HG02763 (cell line): Measurements from ENCODE around the gene PNMA1.

Experiments used
- ATAC-seq: cut with Tn5 transposase; IDR thresholded peaks from one replicate; pipeline ENCODE4 v1.9.1; 2021; ENCODE audit warnings: mild to moderate bottlenecking, moderate library complexity; ENCODE audit not compliant: unreplicated experiment

PNMA1 gene, protein sequence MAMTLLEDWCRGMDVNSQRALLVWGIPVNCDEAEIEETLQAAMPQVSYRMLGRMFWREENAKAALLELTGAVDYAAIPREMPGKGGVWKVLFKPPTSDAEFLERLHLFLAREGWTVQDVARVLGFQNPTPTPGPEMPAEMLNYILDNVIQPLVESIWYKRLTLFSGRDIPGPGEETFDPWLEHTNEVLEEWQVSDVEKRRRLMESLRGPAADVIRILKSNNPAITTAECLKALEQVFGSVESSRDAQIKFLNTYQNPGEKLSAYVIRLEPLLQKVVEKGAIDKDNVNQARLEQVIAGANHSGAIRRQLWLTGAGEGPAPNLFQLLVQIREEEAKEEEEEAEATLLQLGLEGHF

DNA sequence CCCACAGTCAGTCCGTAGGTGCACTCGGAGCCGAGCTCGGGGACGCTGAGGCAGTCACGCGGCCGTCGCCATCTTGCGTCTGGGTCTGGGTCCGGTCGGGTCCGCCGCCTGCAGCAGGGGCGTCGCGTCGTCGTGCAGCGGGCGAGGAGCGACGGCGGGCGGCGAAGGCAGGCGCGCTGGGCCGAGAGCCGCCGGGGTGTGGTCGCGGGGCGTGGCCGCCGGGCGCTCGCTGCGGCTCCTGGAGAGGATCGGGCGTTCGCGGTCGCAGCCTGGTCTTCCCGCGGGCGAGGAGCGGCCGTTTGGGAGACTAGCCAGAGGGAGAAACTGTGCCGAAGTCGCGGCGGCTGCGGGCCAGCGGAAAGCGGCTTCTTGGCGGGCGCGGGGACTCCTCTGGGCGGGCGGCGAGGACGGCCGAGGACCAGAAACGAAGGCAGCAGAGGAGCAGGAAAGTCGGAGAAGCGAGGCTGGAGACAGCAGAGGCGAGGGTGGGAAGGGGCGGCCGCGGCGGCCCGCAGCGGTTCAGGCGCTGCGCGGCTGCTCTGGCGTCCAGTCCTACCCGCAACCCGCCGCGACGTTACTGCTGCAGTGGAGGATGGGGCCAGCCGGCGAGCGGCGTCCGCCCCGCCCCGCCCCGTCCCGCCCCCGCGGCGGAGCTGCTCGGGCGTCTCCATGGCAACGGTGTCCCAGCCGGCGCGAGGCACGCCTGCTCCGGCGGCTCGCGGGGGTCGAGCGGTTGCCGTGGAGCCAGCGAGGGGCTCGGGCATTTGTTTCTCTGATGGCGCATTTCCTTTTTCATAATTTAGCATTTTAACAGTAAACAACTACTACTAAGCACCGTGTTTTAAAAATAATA lies at the start of gene PNMA1:
Gene PNMA1, minus strand, starts transcription at position 582 of the 853 bp plus-strand sequence. CDS start 745 bp downstream, outside the sequence.
- peak; percentile 65 for ATAC-seq

DNA sequence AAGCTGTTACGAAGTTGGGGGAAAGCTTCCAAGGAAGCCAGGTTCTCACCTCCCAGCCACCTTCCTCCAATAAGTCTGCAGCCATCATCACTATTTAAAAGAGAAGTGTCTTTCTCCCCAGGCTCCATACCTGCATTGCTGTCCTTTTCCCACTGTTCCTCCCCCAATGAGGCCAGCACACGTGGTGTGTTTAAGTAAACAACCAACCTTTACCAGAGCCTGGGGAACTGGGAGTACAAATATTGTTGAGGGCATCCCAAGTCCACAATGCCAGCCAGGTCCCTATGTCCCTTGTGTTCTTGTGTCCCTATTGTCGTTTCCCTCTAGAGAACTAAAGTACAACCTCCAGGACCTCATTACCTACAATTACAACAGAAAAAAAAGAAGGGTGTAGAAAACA lies 49.2 kb upstream of the PNMA1 start:
- ATAC-seq, result no peak

DNA sequence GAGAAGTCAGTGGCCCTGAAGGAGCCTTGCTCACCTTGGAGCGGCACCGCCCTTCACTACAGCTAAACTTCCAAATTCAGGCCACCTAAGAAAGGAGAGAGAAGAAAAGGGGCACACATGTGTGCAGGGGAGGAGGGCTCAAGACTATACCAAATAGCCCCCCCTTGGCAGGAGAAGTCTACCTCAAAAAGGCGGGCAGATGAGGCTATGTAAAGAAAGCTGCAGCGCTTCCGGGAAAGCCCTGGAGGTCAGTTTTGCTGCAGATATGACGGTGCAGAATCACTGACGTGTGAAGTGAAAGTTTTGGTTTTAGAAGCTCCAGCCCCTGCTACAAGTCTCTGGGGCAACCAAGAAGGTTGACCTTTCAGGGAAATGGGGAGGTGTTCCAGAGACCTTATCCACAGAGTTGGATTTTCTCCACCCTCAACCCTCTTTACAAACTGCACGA lies 48.2 kb upstream of the PNMA1 start:
- no peak for ATAC-seq

DNA sequence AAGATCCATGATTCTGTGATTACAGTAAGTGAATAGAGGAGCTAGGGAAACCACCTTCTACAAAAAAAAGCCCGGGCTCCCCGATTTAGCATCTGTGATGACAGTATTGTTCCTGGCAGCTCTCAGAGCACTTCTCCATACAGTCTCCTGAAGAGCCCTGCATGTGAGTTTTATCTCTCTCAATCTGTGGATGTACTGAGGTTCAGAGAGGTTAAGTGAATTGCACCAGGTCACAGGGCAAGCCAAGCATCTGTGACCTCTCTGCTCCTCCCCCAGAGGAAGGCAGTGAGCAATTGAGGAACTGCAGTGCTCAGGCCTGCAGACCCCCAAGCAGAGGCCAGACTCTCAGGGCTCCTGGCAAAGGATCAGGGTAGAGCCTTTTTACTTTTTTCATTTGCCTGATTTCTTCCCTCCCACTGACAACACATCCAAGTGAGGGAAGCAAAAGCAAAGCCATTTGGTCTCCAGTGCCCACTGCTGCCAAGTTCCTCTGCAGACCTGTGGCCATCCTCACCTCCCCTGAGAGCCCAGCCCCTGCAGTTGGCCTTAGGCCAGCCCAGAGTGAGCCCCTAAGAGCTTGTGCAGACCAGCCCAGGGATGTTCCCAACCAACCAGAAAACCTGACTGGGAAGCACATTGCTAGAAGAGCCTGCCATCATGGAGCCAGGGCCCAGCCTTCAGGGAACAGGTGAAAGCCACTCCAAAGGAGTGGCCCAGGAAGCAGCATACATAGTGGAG lies 47.6 kb upstream of the PNMA1 start:
- no peak for ATAC-seq

DNA sequence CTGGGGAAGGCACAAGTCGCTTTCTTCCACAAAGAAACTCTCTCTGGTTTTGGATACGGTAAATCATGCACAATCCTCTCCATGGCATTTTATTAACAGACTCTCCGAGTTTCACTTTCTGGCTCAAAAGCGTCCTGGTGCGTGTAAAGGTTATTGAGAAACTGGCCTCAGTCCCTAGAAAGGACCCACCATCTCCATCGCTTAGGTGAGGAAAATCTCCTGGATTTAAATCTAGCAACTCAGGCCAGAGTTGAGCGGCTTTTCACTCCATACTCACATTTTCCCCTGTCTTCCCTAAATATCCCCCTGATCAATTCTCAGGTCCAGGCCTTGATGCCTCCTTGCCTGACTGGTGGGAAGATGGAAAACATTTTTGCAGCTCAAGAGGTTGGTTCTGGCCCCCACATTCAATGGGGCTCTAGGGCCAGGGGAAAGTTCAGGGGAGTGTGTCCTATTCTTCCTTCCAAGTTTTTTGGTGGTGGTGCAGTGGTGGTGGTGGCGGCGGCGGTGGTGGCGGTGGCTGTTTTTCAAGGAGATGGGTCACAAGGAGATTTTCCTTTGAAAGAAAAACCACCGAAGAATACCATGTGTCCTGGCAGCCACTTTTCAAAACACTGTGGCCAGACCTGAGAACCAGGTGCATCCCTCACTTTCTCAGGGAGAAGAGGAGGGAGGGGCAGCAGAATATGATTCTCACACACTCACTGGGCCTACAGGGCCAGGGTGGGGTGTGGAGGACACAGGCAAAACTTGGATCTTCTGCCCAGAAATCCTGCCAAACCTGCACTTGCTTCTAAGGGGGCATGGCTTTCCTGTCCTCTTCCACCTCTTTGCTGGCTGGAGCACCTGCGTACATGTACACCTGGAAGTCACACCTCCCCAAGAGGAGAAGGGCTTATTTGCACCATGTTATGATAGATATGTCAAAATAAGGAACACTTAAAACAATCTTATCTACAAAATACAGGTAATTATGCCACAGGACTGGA lies 46.7 kb upstream of the PNMA1 start:
- ATAC-seq, result no peak

DNA sequence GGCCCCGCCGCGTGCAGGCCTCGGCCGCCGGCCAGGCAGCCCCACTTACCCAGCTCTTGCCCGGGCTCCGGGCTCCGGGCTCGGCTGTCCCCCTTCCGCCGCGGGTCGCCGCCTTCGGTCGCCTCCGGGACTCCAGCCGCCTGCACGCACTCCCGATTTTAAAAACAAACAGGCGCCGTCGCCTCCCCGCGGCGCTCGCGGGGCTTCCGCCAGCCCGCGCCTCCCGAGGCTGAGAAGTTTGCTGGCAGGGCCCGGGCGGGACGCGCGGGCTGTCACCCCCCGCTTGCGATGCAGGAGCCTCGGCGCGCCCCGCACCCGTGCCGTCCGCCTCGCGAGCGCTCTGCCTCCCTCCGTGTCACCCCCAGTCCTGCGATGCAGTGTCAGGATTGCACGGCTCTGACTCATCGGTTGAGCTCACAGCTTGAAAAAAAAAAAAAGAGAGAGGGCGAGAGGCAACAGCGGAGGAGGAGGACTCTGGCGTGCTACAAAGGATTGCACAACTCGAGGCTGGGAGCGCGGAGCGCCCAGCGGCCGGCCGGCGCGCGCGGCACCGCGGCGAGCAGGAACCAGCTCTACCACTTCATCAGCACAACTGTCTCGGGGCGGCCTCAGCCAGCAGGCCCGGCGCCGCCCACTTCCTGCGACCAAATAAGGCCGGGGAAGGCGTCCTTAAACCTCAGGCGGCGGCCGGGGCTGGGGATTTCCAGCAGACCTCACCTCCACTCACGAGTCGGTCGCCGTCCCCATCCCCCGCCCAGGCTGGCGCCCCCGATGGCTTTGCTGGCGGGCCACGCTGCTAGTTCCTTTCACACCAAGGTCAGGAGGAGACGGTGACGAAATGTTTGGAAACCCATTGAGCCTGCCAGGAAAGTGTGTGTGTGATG lies 45.8 kb upstream of the PNMA1 start:
- peak; percentile 54 for ATAC-seq

DNA sequence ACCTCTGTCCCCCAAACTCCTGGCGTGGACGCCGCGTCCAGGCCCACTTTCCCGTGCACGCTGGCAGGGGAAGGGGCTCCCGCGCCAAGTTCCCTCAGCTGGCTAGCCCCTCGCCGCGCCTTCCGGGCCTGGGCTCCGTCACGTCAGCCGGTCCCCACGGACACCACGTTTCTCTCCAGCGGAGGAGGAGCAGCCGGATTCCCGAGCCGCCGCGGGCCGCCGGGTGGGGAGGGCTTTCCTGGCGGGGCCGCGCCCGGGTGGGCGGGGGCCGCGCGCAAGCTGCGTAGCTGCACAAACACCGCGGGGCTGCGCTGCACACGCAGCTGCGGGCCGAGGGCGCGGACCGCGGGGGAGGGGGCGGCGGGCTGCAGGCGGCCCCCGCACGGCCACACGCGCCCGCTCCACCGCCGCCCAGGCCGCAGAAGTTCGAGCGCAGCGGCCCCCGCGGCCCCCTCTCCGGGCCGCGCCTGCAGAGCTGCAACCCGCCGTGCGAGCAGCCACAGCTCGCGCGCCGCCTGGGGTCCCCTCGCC lies 45.1 kb upstream of the PNMA1 start:
- no peak for ATAC-seq

DNA sequence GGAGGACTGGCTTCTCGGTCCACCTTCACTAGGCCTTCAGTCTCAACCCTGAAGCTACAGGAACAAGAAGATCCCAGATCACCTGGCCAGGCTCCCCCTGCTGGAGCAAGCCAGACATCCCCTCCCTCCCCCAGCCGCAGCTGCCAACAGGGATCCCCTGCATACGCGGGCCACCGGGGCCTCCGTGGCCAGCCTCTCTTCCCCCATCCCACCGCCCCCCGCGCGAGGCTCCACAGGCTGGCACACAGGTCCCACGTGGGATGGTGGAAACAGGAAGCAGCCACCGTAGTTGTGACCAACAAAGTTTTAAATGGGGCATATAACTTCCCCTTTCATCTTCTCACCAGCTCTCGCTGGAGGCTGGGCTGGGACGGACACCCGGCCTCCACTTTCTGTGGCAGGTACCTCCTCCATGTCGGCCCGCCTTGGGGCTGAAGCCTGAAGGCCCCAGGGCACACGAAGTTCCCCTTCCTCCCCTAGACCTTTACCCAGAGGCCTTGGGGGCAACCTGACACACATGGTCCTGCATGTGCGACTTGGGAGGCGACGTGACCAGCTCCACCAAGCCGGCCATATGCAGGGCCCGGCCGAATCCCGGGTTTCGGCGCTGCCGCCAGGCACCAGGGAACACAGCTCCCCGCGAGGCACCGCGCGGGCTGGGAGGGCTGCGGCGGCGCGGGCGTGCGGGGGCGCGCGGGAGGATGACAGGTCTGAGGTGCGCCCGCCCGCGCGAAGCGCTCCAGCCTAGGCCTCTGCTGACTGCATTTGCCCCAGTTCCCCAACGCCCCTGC lies 44.4 kb upstream of the PNMA1 start:
- ATAC-seq, result no peak

DNA sequence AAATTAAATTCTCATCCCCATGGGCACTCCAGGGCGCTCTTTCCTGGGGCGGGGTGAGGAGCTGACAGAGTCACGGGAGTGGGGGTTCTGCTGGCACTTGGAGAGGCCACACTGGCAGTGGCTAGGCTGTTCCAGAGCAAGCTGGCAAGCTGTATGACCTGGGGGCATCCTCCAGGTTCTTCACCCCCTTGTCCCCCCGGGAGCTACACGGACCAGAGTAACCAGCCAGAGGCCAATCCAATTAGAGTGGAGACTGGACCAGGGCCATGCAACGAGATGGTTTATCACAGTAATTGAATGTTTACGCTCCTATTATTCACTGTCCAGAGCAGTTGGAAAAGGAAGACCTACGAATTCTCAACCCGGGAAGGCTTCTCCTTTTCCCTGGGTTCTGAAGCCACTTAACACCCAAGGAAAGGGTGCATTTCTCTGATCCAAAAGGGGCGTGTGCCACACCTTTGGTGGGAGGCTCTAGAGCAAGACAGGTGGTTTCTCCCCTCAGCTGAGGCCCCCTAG lies 43.8 kb upstream of the PNMA1 start:
- no peak for ATAC-seq

DNA sequence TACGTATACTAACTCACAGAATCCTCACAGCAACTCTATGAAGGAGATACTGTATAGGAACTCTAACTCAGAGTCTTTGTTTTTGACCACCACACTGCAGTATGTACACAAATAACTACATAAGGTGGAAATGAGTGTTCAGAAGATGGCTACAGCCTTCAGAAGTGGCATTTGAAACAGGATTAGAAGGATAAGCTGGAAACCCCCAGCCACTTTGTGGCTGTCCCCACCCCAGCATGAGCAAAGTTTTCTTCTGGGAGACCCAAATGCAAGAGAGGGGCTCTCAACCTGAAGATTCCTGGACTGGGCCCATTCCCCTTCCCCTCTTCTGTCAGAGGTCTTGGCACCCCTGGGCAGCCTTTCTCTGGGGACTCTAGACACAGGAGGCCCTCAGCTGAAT lies 43.2 kb upstream of the PNMA1 start:
- no peak for ATAC-seq

DNA sequence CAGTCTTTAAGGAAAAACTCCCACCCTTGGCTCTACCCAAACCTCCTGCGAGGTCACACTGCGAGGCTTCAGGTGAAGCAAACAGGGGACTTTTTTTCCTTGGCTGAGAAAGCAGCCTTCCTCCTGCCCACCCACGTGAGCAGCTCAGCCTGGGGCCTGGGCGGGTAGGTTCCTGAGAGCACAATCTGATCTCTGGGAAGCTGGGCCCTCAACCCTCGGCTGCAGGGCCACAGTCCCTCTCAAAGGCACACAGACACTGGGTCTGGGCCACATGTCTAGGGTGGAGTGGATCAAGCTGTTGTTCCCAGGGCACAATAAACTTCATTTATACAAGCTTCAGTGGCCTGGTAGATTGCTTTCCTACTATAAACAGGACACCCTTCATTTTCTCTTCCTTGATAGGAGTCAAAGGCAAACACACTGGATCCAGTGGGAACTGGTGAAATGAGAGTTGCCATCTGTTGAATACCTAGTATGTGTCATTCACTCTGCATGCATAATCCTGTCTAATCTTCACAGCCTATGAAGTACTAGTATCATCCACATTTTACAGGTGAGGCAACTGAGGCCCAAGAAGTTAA lies 41.3 kb upstream of the PNMA1 start:
- no peak for ATAC-seq

DNA sequence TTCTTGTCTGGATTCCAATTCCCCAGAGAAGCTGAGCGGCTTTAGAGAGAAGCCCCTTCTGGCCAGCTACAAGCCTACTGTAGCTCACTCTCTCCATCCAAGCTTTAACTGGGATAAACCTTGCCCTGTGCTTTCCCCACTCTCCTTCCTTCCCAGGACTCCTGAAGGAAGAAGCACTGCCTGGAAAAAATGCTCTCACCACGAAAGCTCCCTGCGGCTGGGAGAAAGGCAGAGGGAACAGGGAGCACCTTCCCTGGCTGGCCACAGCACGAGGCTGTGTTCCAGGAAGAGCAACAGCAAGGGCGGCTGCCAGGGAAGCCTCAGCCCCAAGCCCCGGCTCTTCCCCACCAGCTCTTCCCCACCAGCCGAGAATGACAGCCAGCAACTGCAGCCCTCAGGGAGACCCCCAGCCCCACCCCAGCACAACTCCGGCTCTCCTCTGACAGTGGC lies 40.8 kb upstream of the PNMA1 start:
- ATAC-seq, result no peak

DNA sequence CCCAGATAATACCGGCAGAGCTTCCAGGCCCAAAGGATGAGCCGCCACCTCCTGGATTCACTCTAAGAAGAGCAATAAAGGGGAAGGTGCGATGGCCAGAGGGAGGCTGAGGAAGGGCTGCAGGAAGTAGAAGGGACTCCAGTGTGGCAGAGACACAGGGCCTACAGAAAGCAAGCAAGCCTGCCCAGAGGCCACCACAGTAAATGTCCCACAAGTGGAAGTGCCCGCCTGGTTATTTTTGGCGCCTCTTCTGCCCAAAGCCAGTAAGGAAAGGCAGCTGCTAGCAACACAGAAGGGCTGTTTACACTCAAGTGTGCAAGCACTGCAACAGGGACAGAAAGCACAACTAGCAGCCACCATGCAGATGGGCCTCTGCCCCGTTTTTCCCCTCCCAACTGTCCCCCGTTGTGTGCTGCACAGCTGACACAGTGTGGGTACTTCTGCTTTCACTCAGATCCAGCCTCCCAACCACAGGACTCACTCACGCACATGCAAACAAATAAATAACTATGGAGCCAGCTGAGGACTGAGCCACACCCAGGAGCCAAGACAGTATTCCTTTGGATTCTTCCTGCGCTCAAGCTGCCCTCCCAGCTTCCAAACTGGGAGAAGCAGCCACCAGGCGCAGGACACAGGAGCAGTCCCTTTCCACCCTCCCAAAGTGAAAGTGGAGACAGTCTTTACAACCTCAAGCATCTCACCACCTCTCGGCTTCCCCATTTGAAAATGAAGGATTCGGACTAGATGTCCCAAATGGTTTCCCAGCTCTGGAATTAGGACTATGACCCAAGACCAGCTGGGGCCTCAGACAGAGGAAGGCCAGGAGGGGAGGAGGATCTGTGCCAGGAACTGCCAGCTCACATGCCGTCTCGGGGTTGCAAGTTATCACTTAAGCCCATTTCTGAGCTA lies 40.0 kb upstream of the PNMA1 start:
- peak; percentile 39 for ATAC-seq

DNA sequence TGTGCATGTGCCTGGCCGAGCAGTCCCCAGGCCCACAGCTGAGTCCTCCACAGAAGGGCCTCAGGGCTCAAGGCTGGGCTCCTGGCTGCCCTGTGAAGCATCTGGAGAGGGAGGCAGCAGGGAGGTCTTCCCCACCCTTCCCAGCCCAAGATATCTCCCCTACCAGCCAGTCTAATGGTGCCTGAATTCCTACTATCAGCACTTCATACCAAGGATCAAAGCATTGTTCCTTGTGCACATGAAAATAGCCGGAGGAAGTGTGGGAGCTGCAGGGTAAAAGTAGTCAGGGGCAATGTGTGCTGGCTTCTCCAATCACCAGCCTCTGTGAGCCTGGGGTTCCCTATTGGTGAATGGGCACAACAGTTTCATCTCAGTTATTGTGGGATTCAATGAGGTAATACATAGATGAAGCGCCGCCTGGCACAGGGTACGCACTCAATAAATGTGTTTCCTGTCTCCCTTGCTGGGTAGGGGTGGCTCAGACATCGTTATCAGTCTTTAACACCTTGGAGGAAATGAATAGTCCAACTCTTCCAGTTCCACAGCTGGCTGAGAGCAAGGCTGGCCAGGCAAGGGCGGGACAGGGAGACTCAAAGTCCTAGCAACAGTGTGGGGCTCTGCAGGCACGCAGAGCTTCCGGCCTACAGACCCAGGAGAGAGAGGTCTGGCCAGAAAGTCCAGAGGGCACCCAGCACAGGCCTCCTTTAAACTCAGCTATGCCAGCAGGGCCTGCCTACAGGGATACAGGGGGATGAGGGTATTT lies 39.1 kb upstream of the PNMA1 start:
- ATAC-seq, result no peak

DNA sequence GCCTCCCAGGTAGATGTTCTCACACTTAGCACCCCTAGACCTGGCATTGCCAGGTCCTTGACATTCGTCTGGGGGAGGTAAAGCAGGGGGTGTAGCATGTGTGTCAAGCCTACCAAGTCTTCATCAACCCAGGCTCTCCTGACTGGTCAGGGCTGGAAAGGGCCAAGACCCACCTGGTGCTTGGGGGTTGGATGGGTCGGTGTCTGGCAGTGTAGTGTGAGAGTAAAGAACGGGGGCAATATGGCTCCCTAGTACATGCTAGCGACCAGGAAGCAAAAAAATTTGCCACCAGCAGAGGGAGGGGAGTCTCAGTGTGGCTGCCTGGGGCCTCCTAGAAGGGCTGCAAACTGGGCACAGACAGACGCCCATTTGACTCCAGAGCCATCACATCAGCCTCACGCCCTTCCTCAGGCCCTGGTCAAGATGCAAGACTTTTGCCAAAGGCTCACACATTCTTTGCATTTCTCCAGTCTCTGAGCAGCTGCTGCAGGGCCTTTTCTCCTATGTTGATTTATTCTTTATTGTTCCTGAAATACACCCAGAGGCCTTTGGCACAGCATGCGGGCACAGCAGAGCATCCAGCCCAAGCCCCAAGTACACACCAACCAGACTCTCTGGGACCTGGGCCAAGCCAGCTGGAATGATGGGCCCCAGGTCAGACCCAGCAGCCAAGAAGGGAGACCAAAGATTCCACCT lies 38.3 kb upstream of the PNMA1 start:
- no peak for ATAC-seq
